ENCODE data around the gene ASTN2. TPM values are rescaled to one million over a fixed set of nuclear protein-coding genes. Genes with fewer than 3 reads are reported as not detected.

The ASTN2 gene
- total and polyA plus RNA-seq, 2 experiments from 2014 or later, result 7.0 to 24.6 TPM

DNA sequence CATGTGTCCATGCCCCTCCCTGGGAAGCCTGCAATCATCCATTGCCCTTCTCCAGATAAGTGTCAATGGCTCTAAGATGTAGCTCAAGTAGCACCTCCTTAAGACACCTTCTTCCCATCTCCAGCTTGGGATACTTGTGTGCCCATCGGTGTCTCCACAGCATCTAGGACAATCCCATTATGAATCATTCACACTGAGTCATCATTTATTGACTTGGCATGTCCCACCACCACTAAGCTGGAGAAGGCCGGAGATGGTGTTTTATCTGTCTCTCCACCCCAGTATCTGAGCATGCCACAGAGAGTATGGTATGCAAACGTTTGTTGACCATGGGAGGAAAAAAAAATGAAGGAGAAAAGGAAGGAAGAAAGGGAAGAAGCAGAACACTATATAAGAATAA, 385.5 kb downstream of the ASTN2 start:
- no peaks in the 10 kb centered on the region for H3K9me3 Mint-ChIP-seq
- TF ChIP-seq EZH2phosphoT487 (IDR thresholded peaks at IDR 0.05; ENCODE audit: unreplicated experiment) (no peak), ZNF114 (CRISPR knock-in tag; IDR thresholded peaks at IDR 0.05) (no peak), POLR2AphosphoS5 (IDR thresholded peaks at IDR 0.05; ENCODE audit: low read depth) (no peak)
- TF ChIP-seq, protein P1, sequence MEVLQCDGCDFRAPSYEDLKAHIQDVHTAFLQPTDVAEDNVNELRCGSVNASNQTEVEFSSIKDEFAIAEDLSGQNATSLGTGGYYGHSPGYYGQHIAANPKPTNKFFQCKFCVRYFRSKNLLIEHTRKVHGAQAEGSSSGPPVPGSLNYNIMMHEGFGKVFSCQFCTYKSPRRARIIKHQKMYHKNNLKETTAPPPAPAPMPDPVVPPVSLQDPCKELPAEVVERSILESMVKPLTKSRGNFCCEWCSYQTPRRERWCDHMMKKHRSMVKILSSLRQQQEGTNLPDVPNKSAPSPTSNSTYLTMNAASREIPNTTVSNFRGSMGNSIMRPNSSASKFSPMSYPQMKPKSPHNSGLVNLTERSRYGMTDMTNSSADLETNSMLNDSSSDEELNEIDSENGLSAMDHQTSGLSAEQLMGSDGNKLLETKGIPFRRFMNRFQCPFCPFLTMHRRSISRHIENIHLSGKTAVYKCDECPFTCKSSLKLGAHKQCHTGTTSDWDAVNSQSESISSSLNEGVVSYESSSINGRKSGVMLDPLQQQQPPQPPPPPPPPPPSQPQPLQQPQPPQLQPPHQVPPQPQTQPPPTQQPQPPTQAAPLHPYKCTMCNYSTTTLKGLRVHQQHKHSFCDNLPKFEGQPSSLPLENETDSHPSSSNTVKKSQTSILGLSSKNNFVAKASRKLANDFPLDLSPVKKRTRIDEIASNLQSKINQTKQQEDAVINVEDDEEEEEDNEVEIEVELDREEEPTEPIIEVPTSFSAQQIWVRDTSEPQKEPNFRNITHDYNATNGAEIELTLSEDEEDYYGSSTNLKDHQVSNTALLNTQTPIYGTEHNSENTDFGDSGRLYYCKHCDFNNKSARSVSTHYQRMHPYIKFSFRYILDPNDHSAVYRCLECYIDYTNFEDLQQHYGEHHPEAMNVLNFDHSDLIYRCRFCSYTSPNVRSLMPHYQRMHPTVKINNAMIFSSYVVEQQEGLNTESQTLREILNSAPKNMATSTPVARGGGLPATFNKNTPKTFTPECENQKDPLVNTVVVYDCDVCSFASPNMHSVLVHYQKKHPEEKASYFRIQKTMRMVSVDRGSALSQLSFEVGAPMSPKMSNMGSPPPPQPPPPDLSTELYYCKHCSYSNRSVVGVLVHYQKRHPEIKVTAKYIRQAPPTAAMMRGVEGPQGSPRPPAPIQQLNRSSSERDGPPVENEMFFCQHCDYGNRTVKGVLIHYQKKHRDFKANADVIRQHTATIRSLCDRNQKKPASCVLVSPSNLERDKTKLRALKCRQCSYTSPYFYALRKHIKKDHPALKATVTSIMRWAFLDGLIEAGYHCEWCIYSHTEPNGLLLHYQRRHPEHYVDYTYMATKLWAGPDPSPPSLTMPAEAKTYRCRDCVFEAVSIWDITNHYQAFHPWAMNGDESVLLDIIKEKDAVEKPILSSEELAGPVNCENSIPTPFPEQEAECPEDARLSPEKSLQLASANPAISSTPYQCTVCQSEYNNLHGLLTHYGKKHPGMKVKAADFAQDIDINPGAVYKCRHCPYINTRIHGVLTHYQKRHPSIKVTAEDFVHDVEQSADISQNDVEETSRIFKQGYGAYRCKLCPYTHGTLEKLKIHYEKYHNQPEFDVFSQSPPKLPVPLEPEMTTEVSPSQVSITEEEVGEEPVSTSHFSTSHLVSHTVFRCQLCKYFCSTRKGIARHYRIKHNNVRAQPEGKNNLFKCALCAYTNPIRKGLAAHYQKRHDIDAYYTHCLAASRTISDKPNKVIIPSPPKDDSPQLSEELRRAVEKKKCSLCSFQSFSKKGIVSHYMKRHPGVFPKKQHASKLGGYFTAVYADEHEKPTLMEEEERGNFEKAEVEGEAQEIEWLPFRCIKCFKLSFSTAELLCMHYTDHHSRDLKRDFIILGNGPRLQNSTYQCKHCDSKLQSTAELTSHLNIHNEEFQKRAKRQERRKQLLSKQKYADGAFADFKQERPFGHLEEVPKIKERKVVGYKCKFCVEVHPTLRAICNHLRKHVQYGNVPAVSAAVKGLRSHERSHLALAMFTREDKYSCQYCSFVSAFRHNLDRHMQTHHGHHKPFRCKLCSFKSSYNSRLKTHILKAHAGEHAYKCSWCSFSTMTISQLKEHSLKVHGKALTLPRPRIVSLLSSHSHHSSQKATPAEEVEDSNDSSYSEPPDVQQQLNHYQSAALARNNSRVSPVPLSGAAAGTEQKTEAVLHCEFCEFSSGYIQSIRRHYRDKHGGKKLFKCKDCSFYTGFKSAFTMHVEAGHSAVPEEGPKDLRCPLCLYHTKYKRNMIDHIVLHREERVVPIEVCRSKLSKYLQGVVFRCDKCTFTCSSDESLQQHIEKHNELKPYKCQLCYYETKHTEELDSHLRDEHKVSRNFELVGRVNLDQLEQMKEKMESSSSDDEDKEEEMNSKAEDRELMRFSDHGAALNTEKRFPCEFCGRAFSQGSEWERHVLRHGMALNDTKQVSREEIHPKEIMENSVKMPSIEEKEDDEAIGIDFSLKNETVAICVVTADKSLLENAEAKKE (CRISPR knock-in tag; IDR thresholded peaks at IDR 0.05), result no peak

DNA sequence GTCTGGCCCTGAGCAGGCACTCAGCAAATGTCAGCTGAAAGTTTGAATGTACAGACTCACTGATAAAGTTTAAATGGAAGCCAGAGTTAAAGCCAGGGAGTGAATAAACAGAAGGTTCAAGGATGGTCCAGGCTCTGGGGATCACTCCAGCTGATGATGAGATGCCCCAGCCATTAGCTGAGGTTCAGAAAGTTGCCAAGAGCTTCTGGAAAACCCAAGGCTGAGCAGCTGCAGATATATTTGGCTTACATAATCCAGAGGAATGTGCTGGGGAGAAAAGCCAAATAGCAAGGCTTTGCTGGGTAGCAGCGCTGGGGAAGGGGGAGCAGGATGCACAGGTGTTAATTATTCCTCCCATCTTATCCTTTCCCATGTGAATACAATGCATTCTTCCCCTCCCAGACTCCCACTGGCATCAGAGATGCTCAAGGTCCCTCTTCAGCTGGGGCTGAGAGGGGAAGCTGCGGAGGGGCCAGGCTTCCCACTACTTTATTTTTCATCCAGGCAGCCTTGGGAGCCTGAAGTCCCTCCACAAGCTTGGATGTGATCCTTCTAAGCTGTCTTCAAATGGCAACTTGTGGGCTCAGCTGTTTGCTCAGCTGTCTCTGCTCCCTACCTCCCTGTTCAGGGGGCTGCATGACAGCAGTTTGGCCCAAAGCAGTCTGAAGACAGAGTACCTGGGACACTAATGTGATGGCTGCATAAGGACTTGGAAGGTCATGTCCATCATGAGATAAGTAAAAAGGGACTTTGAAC, 386.6 kb downstream of the ASTN2 start:
- Mint-ChIP-seq H3K27me3 (ENCODE audit: insufficient read depth, low read depth, poor library complexity) (peaks cover 2% of the 10 kb centered on the region), H3K27ac (no peak overlapping the region), H3K36me3 (ENCODE audit: low read depth) (no peaks in the 10 kb centered on the region), H3K9me3 (no peaks in the 10 kb centered on the region), H3K4me3 (no peak overlapping the region), H3K4me1 (peaks cover 2% of the 10 kb centered on the region)
- Histone ChIP-seq H3K36me3 (ENCODE audit: insufficient read depth) (no peaks in the 10 kb centered on the region), H3K4me3 (no peak overlapping the region), H4K20me1 (replicated peaks; ENCODE audit: insufficient read depth) (no peaks in the 10 kb centered on the region; the same call in 1 of the 2 replicates), H3K27ac (ENCODE audit: low read depth) (no peak overlapping the region), H3K9me2 (ENCODE audit: insufficient read depth) (no peaks in the 10 kb centered on the region), H3F3A (replicated peaks; ENCODE audit: low read depth) (no peaks in the 10 kb centered on the region), H3K4me1 (ENCODE audit: insufficient read depth) (no peaks in the 10 kb centered on the region), H3K27me3 (ENCODE audit: insufficient read depth) (no peaks in the 10 kb centered on the region), H2AFZ (no peak overlapping the region), H3K4me2 (no peak overlapping the region), H3K79me2 (replicated peaks; ENCODE audit: insufficient read depth) (no peaks in the 10 kb centered on the region)
- ATAC-seq (peak; percentile 35; the same call in 2 of the 3 replicates), DNase-seq (ENCODE audit: low spot score) (peak; percentile 30)
- TF ChIP-seq, protein P2, sequence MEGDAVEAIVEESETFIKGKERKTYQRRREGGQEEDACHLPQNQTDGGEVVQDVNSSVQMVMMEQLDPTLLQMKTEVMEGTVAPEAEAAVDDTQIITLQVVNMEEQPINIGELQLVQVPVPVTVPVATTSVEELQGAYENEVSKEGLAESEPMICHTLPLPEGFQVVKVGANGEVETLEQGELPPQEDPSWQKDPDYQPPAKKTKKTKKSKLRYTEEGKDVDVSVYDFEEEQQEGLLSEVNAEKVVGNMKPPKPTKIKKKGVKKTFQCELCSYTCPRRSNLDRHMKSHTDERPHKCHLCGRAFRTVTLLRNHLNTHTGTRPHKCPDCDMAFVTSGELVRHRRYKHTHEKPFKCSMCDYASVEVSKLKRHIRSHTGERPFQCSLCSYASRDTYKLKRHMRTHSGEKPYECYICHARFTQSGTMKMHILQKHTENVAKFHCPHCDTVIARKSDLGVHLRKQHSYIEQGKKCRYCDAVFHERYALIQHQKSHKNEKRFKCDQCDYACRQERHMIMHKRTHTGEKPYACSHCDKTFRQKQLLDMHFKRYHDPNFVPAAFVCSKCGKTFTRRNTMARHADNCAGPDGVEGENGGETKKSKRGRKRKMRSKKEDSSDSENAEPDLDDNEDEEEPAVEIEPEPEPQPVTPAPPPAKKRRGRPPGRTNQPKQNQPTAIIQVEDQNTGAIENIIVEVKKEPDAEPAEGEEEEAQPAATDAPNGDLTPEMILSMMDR (conservative IDR thresholded peaks at IDR 0.05; ENCODE audit: low read depth in 2 of 2), result no peak

More for the DNA sequence above, 385.5 kb downstream of the ASTN2 start:
- H3K79me2 ChIP-seq (replicated peaks; ENCODE audit: insufficient read depth), result no peaks in the 10 kb centered on the region
- no peak overlapping the region for H3K4me2 ChIP-seq
- Mint-ChIP-seq H3K4me3 (no peak overlapping the region), H3K27ac (no peak overlapping the region), H3K4me1 (no peaks in the 10 kb centered on the region), H3K27me3 (ENCODE audit: insufficient read depth, low read depth, poor library complexity) (peaks cover 2% of the 10 kb centered on the region), H3K36me3 (ENCODE audit: low read depth) (no peaks in the 10 kb centered on the region)
- no peaks in the 10 kb centered on the region for H3K36me3 ChIP-seq (ENCODE audit: insufficient read depth)
- no peak overlapping the region for H3K4me3 ChIP-seq
- ATAC-seq, result no peak
- no peak overlapping the region for H2AFZ ChIP-seq
- no peaks in the 10 kb centered on the region for H3F3A ChIP-seq (replicated peaks; ENCODE audit: low read depth)
- no peak for DNase-seq (ENCODE audit: low spot score)
- H3K27ac ChIP-seq (ENCODE audit: low read depth), result no peak overlapping the region
- no peaks in the 10 kb centered on the region for H3K27me3 ChIP-seq (ENCODE audit: insufficient read depth)
- H3K4me1 ChIP-seq (ENCODE audit: insufficient read depth), result no peaks in the 10 kb centered on the region
- H3K9me2 ChIP-seq (ENCODE audit: insufficient read depth), result peaks cover 3% of the 10 kb centered on the region; the same call in 1 of the 2 replicates
- no peaks in the 10 kb centered on the region; the same call in 1 of the 2 replicates for H4K20me1 ChIP-seq (replicated peaks; ENCODE audit: insufficient read depth)

All from GM23338 (cell line).